Kidney (tissue), 14 donors: ENCODE measurements around the gene CHMP1A. TPM values are rescaled to one million over a fixed set of nuclear protein-coding genes. Genes with fewer than 3 reads are reported as not detected.

Source experiments
- DNase-seq, 5 donors: peaks; one replicate each; pipeline ENCODE4 v3.0.0-alpha.2; 2013 to 2020
- FAIRE-seq: peaks from 2 replicates; lab custom pipeline; 2012; peaks lifted over from hg19 to GRCh38; lab: Jason Lieb, UNC
- H3K27ac ChIP-seq, 2 donors: one replicate each; pipeline ENCODE4 v1.7.0; 2013; ENCODE audit warnings: low read depth in 2 of 2, low read length in 2 of 2, inconsistent platforms in 1 of 2
- H3K27me3 ChIP-seq: one replicate; pipeline ENCODE4 v1.7.1; 2013; ENCODE audit warnings: low read length, inconsistent platforms; ENCODE audit not compliant: control insufficient read depth, insufficient read depth
- H3K36me3 ChIP-seq, 3 donors: one replicate each; pipeline versions ENCODE4 v1.7.0 to v1.7.1; 2013; ENCODE audit warnings: low read length in 3 of 3, control low read depth in 1 of 3, inconsistent platforms in 1 of 3; ENCODE audit not compliant: insufficient read depth in 3 of 3, control insufficient read depth in 2 of 3
- H3K4me1 ChIP-seq, 3 donors: one replicate each; pipeline versions ENCODE4 v1.7.0 to v1.7.1; 2013; ENCODE audit warnings: low read length in 3 of 3, inconsistent platforms in 1 of 3, low read depth in 1 of 3; ENCODE audit not compliant: control insufficient read depth in 2 of 3, insufficient read depth in 2 of 3
- H3K4me3 ChIP-seq, 3 donors: one replicate each; pipeline versions ENCODE4 v1.7.0 to v1.8.1; 2013; ENCODE audit warnings: low read length in 3 of 3, control low read depth in 1 of 3, inconsistent platforms in 1 of 3
- H3K9ac ChIP-seq, 3 donors: one replicate each; pipeline versions ENCODE4 v1.7.0 to v1.7.1; 2013; ENCODE audit warnings: low read length in 3 of 3, control low read depth in 1 of 3, inconsistent platforms in 1 of 3
- H3K9me3 ChIP-seq, 3 donors: one replicate each; pipeline versions ENCODE4 v1.7.0 to v1.7.1; 2013; ENCODE audit warnings: low read length in 3 of 3, control low read depth in 1 of 3, inconsistent platforms in 1 of 3; ENCODE audit not compliant: control insufficient read depth in 2 of 3, insufficient read depth in 1 of 3
- CTCF ChIP-seq: IDR thresholded peaks from 3 replicates; pipeline ENCODE4 v1.5.1; 2012; ENCODE audit warnings: mild to moderate bottlenecking, moderate library complexity, borderline replicate concordance; ENCODE audit not compliant: insufficient read depth; ENCODE audit errors: extremely low read depth
- intact Hi-C: fragments of 100-400 bp; cut with DNase I; formaldehyde crosslinking; loops from one replicate; pipeline ENCODE4 v1.11.1; 2022
- polyA plus RNA-seq: library from polyadenylated mRNA; stranded (reverse); fragments of 350-450 nt; fragmentation: Illumina TruSeq; extraction: RNeasy Lipid Tissue Mini Kit (QIAGEN cat#74804); gene quantifications from one replicate; pipeline ENCODE4 v1.2.3, GENCODE V29; 2014; ENCODE audit warnings: low read depth, low replicate concordance; ENCODE audit not compliant: insufficient read depth
- total RNA-seq: library from RNA; stranded (reverse); fragmentation: NEBNext Ultra II Directional; extraction: Animal tissue kit (Norgen Biotek cat#: 25700); gene quantifications from one replicate; pipeline ENCODE4 v1.2.1, GENCODE V29; 2021
- donor health status: control.
- donor health status: control.
- donor health status: control.
- donor health status: control.
- donor health status: control.
- donor health status: DM: yes; HTN: yes; CAD: no.
- donor health status: Normal renal cell carcinoma (clear cell type).

The CHMP1A gene
- total and polyA plus RNA-seq, 2 donors from 2014 or later, result 71.3 to 96.1 TPM

DNA sequence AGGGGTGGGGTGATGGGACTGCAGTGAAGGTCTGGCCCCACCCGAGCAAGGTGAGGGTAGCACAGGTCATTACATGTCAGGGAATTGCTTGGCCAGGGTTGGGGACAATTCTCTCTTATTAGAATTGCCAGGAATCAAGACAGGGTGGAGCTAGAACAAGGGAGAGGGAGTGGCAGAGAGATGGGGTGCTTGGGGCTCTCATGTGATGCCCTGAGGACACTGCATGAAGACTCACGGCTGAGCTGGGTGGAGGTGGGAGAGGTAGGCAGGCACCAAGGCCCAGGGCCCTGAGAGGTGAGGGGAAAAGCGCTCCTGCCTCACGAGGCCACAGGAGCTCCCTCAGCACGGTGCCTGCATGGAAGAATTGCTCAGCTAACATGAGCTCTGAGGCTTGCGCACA is 40.5 kb downstream of the CHMP1A start:
- DNase-seq (no peak), FAIRE-seq (no peak)
- no peaks in the 10 kb centered on the region for H3K9me3 ChIP-seq
- H3K36me3 ChIP-seq, result no peaks in the 10 kb centered on the region
- H3K27ac ChIP-seq, result peak overlapping the region in 1 of 2 donors; percentile 11
- no peak overlapping the region for H3K9ac ChIP-seq
- no peak for TF ChIP-seq CTCF
- intact Hi-C loops, result no loop called here
- no peak overlapping the region for H3K4me3 ChIP-seq
- no peaks in the 10 kb centered on the region for H3K27me3 ChIP-seq
- H3K4me1 ChIP-seq, result peaks cover 0 to 21% (median 4%) of the 10 kb centered on the region in 3 donors

GRCh38 chr16:89616623-89617022 is 40.9 kb downstream of the CHMP1A start:
- Histone ChIP-seq H3K9ac (no peak overlapping the region), H3K9me3 (no peaks in the 10 kb centered on the region), H3K27ac (peak overlapping the region in 1 of 2 donors; percentile 11), H3K27me3 (no peaks in the 10 kb centered on the region), H3K36me3 (no peaks in the 10 kb centered on the region), H3K4me1 (peaks cover 0 to 21% (median 4%) of the 10 kb centered on the region in 3 donors), H3K4me3 (no peak overlapping the region)
- TF ChIP-seq CTCF, result no peak
- FAIRE-seq (no peak), DNase-seq (no peak)
- intact Hi-C loops, result no loop called here

DNA sequence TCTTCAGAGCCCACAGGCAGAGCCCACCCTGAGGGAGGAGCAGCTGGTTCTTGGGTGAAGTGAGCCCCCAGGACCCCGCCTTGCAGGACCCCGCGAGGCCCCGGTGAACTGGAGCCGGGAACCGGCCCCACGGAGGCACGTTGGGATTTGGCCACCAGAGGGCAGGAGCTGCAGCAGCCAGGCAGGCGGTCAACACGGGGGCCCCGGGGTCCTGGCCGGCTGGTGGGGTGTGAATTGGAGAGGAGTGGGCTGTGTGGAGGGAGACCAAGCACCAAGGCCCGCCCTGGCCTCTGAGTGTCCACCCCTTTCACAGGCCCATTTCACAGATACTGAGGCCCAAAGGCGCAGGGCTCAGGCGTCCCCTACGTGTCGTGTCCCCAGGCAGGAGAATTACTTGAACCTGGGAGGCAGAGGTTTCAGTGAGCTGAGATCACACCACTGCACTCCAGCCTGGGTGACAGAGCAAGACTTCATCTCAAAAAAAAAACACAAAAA is 41.9 kb downstream of the CHMP1A start:
- Histone ChIP-seq H3K9me3 (no peaks in the 10 kb centered on the region), H3K9ac (no peak overlapping the region), H3K27ac (no peak overlapping the region), H3K4me1 (peaks cover 0 to 18% (median 4%) of the 10 kb centered on the region in 3 donors), H3K4me3 (peak overlapping the region in 2 of 3 donors; percentile 50 to 56), H3K36me3 (no peaks in the 10 kb centered on the region), H3K27me3 (no peaks in the 10 kb centered on the region)
- peak; percentile 46 for TF ChIP-seq CTCF
- FAIRE-seq (no peak), DNase-seq (no peak)
- intact Hi-C loops, result no loop called here

DNA sequence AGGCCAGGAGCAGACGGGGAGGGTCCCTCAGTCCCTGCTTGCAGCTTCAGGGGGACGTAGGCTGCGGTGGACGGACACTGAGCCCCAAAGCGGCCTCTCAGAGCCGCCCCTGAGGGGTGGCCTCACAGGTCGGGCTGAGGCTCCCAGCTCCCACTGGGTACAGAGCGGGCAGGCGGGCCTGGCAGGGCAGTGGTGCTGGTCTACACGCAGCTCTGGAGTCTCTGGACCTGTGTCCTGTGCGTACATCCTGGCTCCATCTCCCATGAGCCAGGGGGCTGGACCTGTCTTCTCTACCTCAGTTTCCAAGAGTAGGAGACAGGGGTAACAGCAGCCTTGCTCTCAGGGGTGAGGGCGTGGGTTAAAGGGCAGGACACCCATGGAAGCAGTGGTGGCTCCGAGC is 42.3 kb downstream of the CHMP1A start:
- Histone ChIP-seq H3K9ac (no peak overlapping the region), H3K4me1 (peaks cover 0 to 14% (median 4%) of the 10 kb centered on the region in 3 donors), H3K36me3 (no peaks in the 10 kb centered on the region), H3K9me3 (no peaks in the 10 kb centered on the region), H3K27ac (no peak overlapping the region), H3K4me3 (peak overlapping the region in 2 of 3 donors; percentile 56 to 61), H3K27me3 (no peaks in the 10 kb centered on the region)
- FAIRE-seq (no peak), DNase-seq (no peak)
- intact Hi-C loops, result no loop called here
- TF ChIP-seq CTCF, result no peak
